ENCODE results near the gene ARPC3.

- TF ChIP-seq FOXA1 (IDR thresholded peaks at IDR 0.05) (no peak), FOXM1 (IDR thresholded peaks at IDR 0.05; ENCODE audit: borderline replicate concordance) (no peak), FOXK2 (IDR thresholded peaks at IDR 0.05) (no peak), SP1 (IDR thresholded peaks at IDR 0.05) (no peak), ZNF384 (IDR thresholded peaks at IDR 0.05) (no peak), BHLHE40 (IDR thresholded peaks at IDR 0.05; ENCODE audit: borderline replicate concordance) (no peak), CTBP1 (IDR thresholded peaks at IDR 0.05; ENCODE audit: borderline replicate concordance) (no peak), NFRKB (IDR thresholded peaks at IDR 0.05) (no peak), HDGF (IDR thresholded peaks at IDR 0.05; ENCODE audit: borderline replicate concordance) (no peak), TARDBP (IDR thresholded peaks at IDR 0.05) (no peak)
These were observed 46.0 kb downstream of the ARPC3 start for GRCh38 chr12:110403976-110404682.
